TTC549 (cell line): ENCODE measurements around the gene SLC2A10.

Source experiments
- FAIRE-seq: peaks from 2 replicates; lab custom pipeline; 2012; peaks lifted over from hg19 to GRCh38; lab: Jason Lieb, UNC

Gene SLC2A10

GRCh38 chr20:46682063-46682821, 27.2 kb upstream of the SLC2A10 start:
- FAIRE-seq, result no peak

GRCh38 chr20:46683011-46683667, 26.3 kb upstream of the SLC2A10 start:
- FAIRE-seq, result no peak

GRCh38 chr20:46683668-46683938, 25.8 kb upstream of the SLC2A10 start:
- FAIRE-seq, result no peak

- no peak for FAIRE-seq
Observed at GRCh38 chr20:46683939-46684750, 25.3 kb upstream of the SLC2A10 start.

- no peak for FAIRE-seq
Observed at GRCh38 chr20:46688151-46689081, 21.0 kb upstream of the SLC2A10 start.

GRCh38 chr20:46689082-46689753, 20.2 kb upstream of the SLC2A10 start, which contains the start of gene TP53RK:
Gene TP53RK, minus strand, starts transcription at chr20:46689444. Its CDS starts 30 bp downstream, at chr20:46689414.
- FAIRE-seq, result peak; percentile 98

- FAIRE-seq, result no peak
Observed at GRCh38 chr20:46689754-46690085, 19.7 kb upstream of the SLC2A10 start.

- FAIRE-seq, result no peak
Observed at GRCh38 chr20:46690219-46691106, 19.0 kb upstream of the SLC2A10 start.

GRCh38 chr20:46691196-46691595, 18.3 kb upstream of the SLC2A10 start:
- no peak for FAIRE-seq

- no peak for FAIRE-seq
Observed at GRCh38 chr20:46694484-46694883, 15.0 kb upstream of the SLC2A10 start.

GRCh38 chr20:46695892-46696291, 13.6 kb upstream of the SLC2A10 start:
- FAIRE-seq, result no peak

- FAIRE-seq, result no peak
Observed at GRCh38 chr20:46696791-46697279, 12.6 kb upstream of the SLC2A10 start.

- no peak for FAIRE-seq
Observed at GRCh38 chr20:46698788-46699187, 10.7 kb upstream of the SLC2A10 start.

- FAIRE-seq, result no peak
Observed at GRCh38 chr20:46699651-46700359, 9.6 kb upstream of the SLC2A10 start.

- FAIRE-seq, result no peak
Observed at GRCh38 chr20:46700481-46700880, 9.0 kb upstream of the SLC2A10 start.

GRCh38 chr20:46701057-46701456, 8.4 kb upstream of the SLC2A10 start:
- no peak for FAIRE-seq

GRCh38 chr20:46701556-46701955, 7.9 kb upstream of the SLC2A10 start:
- FAIRE-seq, result no peak

- FAIRE-seq, result no peak
Observed at GRCh38 chr20:46701986-46702385, 7.5 kb upstream of the SLC2A10 start.

- no peak for FAIRE-seq
Observed at GRCh38 chr20:46702447-46703203, 6.8 kb upstream of the SLC2A10 start.
